ENCODE data around the gene MYO1G.

DNA sequence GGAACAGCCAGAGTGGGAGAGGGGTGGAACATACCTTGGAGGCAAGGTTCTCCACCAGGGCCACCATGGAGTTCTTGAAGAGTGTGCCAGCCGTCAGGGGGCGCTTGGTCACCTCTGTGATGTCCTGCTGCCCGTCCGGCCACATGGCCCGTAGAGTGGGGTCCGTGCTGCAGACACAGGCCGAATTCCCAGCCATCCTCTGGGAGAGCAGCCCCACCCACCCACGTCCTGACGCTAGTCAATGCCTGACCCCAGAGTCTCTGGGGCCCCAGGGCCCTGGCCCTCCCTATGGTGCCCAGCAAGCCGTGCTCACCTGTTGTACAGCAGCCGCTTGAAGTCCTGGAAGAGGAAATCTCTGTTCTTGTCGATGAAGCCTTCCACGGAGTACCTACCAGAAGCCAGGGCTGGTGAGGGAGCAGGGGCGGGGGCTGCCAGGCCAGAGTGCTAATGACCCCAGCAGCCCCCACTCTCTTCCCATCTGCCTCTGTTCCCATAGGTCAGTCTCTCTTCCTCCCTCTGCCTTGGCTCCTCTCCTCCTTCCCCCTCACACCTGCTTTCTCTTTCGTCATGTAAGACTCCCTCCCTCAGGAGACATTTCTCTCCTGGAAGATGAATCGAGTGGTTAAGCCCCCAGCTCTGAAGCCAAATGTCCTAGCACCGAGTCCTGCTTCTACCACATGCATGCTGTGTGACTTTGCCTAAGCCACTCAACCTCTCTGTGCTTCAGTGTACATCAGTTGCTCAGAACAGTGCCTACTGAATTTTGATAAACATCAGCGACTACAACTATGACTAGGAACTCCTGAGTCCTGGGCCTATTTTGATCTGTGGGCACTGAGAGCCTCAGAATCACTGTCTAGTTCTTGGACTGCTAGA is 11.0 kb downstream of the MYO1G start:
- TF ChIP-seq, protein P1, sequence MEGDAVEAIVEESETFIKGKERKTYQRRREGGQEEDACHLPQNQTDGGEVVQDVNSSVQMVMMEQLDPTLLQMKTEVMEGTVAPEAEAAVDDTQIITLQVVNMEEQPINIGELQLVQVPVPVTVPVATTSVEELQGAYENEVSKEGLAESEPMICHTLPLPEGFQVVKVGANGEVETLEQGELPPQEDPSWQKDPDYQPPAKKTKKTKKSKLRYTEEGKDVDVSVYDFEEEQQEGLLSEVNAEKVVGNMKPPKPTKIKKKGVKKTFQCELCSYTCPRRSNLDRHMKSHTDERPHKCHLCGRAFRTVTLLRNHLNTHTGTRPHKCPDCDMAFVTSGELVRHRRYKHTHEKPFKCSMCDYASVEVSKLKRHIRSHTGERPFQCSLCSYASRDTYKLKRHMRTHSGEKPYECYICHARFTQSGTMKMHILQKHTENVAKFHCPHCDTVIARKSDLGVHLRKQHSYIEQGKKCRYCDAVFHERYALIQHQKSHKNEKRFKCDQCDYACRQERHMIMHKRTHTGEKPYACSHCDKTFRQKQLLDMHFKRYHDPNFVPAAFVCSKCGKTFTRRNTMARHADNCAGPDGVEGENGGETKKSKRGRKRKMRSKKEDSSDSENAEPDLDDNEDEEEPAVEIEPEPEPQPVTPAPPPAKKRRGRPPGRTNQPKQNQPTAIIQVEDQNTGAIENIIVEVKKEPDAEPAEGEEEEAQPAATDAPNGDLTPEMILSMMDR (IDR thresholded peaks at IDR 0.05; ENCODE audit: low read depth, low read length, missing input control) = no peak
- TF ChIP-seq RXRA (IDR thresholded peaks at IDR 0.05) (no peak), YY1 (IDR thresholded peaks at IDR 0.05) (no peak)
- TF ChIP-seq, protein P2, sequence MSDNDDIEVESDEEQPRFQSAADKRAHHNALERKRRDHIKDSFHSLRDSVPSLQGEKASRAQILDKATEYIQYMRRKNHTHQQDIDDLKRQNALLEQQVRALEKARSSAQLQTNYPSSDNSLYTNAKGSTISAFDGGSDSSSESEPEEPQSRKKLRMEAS (IDR thresholded peaks at IDR 0.05) = no peak

Data from liver (tissue), 3 donors.